Measurements from ENCODE around the gene SLC25A21. TPM values are rescaled to one million over a fixed set of nuclear protein-coding genes. Genes with fewer than 3 reads are reported as not detected.
"Not testable (repeated sequence)": the region's sequence is repeated elsewhere in the genome, so short reads cannot be mapped to it uniquely, and the experiment has no call there.

Gene SLC25A21
- total RNA-seq, 1 donor from 2014 or later: 6.4 TPM

DNA sequence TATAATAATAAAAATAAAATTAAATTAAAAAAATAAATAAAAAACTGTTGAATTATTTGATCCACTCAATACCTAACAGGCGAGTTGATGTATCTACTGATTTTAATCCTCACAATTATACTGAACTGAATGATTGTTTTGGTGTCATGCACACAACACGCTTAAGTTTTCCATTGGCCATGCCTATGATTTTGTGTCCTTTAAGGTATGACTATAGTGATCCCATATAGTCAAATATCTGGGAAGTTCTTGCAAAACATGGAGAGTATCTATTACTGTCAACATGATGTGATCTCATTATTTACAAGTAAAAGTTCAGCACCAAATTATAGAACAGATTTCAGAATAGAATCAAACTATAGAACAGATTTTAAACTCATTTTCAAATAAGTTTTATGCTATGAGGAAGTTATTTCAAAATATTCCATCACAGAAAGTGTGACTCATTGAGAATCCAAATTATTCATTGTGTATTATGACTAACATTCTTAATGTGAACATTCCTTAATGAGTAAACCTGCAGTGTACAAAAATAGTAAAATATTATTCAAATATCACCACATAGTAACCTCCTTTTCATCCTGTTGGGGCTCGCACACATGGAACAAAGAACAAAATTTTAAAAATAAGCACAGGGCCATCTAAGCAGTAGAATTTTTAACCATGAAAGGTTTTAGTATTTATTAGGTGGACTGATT is 190.4 kb downstream of the SLC25A21 start:
- H3K27me3 Mint-ChIP-seq (ENCODE audit: insufficient read depth, low read depth): no peaks in the 10 kb centered on the region
- no peaks in the 10 kb centered on the region for H3K9me3 ChIP-seq (ENCODE audit: low read depth)
- H3K4me1 Mint-ChIP-seq: no peaks in the 10 kb centered on the region
- no peak for DNase-seq (ENCODE audit: low spot score)
- no peak overlapping the region for H3K9ac ChIP-seq
- H3K36me3 Mint-ChIP-seq: no peaks in the 10 kb centered on the region
- H3K79me2 ChIP-seq (ENCODE audit: low read depth): no peaks in the 10 kb centered on the region
- H3K27ac Mint-ChIP-seq: no peak overlapping the region
- H3K4me3 ChIP-seq: no peak overlapping the region
- TF ChIP-seq EZH2phosphoT487 (IDR thresholded peaks at IDR 0.05): no peak
- no peak for TF ChIP-seq EZH2 (IDR thresholded peaks at IDR 0.05)
- TF ChIP-seq, protein P1, sequence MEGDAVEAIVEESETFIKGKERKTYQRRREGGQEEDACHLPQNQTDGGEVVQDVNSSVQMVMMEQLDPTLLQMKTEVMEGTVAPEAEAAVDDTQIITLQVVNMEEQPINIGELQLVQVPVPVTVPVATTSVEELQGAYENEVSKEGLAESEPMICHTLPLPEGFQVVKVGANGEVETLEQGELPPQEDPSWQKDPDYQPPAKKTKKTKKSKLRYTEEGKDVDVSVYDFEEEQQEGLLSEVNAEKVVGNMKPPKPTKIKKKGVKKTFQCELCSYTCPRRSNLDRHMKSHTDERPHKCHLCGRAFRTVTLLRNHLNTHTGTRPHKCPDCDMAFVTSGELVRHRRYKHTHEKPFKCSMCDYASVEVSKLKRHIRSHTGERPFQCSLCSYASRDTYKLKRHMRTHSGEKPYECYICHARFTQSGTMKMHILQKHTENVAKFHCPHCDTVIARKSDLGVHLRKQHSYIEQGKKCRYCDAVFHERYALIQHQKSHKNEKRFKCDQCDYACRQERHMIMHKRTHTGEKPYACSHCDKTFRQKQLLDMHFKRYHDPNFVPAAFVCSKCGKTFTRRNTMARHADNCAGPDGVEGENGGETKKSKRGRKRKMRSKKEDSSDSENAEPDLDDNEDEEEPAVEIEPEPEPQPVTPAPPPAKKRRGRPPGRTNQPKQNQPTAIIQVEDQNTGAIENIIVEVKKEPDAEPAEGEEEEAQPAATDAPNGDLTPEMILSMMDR (IDR thresholded peaks at IDR 0.05): no peak
- H3F3A ChIP-seq (ENCODE audit: low read depth): no peaks in the 10 kb centered on the region
- no peaks in the 10 kb centered on the region for H3K9me3 Mint-ChIP-seq
- H3K27me3 ChIP-seq: no peaks in the 10 kb centered on the region
- no peaks in the 10 kb centered on the region for H3K36me3 ChIP-seq
- H4K20me1 ChIP-seq (ENCODE audit: low read depth): no peaks in the 10 kb centered on the region
- H3K4me1 ChIP-seq: peaks cover 4% of the 10 kb centered on the region
- no peak overlapping the region for H2AFZ ChIP-seq (replicated peaks)
- no peak overlapping the region for H3K4me2 ChIP-seq
- no peak overlapping the region for H3K4me3 Mint-ChIP-seq
- H3K27ac ChIP-seq: no peak overlapping the region

DNA sequence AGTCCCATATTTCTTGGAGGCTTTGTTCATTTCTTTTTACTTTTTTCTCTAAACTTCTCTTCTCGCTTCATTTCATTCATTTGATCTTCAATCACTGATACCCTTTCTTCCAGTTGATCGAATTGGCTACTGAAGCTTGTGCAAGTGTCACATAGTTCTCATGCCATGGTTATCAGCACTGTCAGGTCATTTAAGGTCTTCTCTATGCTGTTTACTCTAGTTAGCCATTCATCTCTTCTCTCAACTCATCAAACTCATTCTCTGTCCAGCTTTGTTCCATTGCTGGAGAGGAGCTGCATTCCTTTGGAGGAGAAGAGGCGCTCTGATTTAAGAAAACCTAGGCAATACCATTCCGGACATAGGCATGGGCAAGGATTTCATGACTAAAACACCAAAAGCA is 192.0 kb downstream of the SLC25A21 start:
- not testable (repeated sequence) for H3K9me3 ChIP-seq (ENCODE audit: low read depth); H3F3A ChIP-seq (ENCODE audit: low read depth); H4K20me1 ChIP-seq (ENCODE audit: low read depth); H3K27ac ChIP-seq; H3K4me3 ChIP-seq; H2AFZ ChIP-seq (replicated peaks); H3K27me3 Mint-ChIP-seq (ENCODE audit: insufficient read depth, low read depth); H3K27ac Mint-ChIP-seq; H3K27me3 ChIP-seq; H3K4me2 ChIP-seq; H3K4me1 ChIP-seq; H3K36me3 Mint-ChIP-seq; H3K9ac ChIP-seq; H3K4me1 Mint-ChIP-seq; H3K79me2 ChIP-seq (ENCODE audit: low read depth); H3K4me3 Mint-ChIP-seq; H3K9me3 Mint-ChIP-seq; DNase-seq (ENCODE audit: low spot score); H3K36me3 ChIP-seq

DNA sequence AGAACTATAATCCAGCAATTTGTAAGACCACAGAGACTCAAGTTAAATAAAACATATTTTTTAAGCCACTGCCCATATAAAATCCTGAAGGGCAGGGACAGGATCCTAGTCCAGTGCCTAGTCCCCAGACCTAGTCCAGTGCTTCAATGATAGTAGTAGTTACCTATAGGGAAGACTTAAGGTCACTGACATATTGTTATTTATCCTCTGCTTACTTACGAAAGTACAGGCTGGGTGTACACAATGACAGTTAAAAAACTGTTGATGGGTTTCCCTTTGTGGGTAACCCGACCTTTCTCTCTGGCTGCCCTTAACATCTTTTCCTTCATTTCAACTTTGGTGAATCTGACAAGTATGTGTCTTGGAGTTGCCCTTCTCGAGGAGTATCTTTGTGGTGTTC is 192.5 kb downstream of the SLC25A21 start:
- Mint-ChIP-seq H3K4me3 (no peak overlapping the region), H3K27ac (no peak overlapping the region), H3K36me3 (no peaks in the 10 kb centered on the region), H3K9me3 (no peaks in the 10 kb centered on the region), H3K4me1 (no peaks in the 10 kb centered on the region), H3K27me3 (ENCODE audit: insufficient read depth, low read depth) (no peaks in the 10 kb centered on the region)
- Histone ChIP-seq H3K4me3 (no peak overlapping the region), H3F3A (ENCODE audit: low read depth) (no peaks in the 10 kb centered on the region), H3K4me1 (no peaks in the 10 kb centered on the region), H3K27ac (no peak overlapping the region), H3K36me3 (no peaks in the 10 kb centered on the region), H3K79me2 (ENCODE audit: low read depth) (no peaks in the 10 kb centered on the region), H3K9me3 (ENCODE audit: low read depth) (no peaks in the 10 kb centered on the region), H4K20me1 (ENCODE audit: low read depth) (no peaks in the 10 kb centered on the region), H3K4me2 (no peak overlapping the region), H2AFZ (replicated peaks) (no peak overlapping the region), H3K27me3 (no peaks in the 10 kb centered on the region), H3K9ac (no peak overlapping the region)
- DNase-seq (ENCODE audit: low spot score): no peak
- TF ChIP-seq, protein P1 (IDR thresholded peaks at IDR 0.05): no peak
- TF ChIP-seq EZH2 (IDR thresholded peaks at IDR 0.05): no peak

DNA sequence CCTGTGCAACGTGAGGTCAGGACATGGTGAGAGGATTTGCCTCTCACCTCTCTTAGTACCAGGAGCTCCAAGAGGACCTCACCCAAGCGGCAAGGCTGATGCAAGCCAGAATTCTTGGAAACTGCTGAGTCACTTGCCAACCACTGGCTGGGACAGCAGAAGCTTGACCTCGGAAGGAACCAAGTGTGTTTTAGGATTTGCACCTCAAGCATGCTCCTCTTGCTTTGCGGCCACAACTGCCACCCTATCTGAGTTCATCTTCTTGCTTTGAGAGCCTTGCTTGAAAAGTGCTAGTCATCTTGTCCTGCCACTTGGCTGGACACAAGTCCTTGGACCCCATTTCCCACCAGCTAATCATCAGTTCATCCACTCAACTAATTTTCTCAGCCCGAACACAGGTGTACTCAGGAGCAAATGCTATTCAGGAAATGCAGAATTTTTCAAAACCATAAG is 195.8 kb downstream of the SLC25A21 start:
- no peak overlapping the region for H3K27ac ChIP-seq
- H3K36me3 ChIP-seq: no peaks in the 10 kb centered on the region
- no peak overlapping the region for H3K9ac ChIP-seq
- TF ChIP-seq EZH2 (IDR thresholded peaks at IDR 0.05): no peak
- no peak for TF ChIP-seq EZH2phosphoT487 (IDR thresholded peaks at IDR 0.05)
- TF ChIP-seq, protein P1 (IDR thresholded peaks at IDR 0.05): no peak
- H3K79me2 ChIP-seq (ENCODE audit: low read depth): no peaks in the 10 kb centered on the region
- no peaks in the 10 kb centered on the region for H3K36me3 Mint-ChIP-seq
- no peak overlapping the region for H3K4me3 Mint-ChIP-seq
- H4K20me1 ChIP-seq (ENCODE audit: low read depth): no peaks in the 10 kb centered on the region
- H3K4me1 Mint-ChIP-seq: no peaks in the 10 kb centered on the region
- H3F3A ChIP-seq (ENCODE audit: low read depth): no peaks in the 10 kb centered on the region
- no peaks in the 10 kb centered on the region for H3K9me3 Mint-ChIP-seq
- no peak for DNase-seq (ENCODE audit: low spot score)
- H3K27me3 Mint-ChIP-seq (ENCODE audit: insufficient read depth, low read depth): no peaks in the 10 kb centered on the region
- H3K4me2 ChIP-seq: no peak overlapping the region
- no peaks in the 10 kb centered on the region for H3K27me3 ChIP-seq
- H2AFZ ChIP-seq (replicated peaks): no peak overlapping the region
- H3K9me3 ChIP-seq (ENCODE audit: low read depth): no peaks in the 10 kb centered on the region
- H3K4me3 ChIP-seq: no peak overlapping the region
- H3K4me1 ChIP-seq: no peaks in the 10 kb centered on the region
- no peak overlapping the region for H3K27ac Mint-ChIP-seq
